Lower leg skin (tissue), 3 donors: ENCODE data around the gene ATRX.
"Not testable (repeated sequence)": the region's sequence is repeated elsewhere in the genome, so short reads cannot be mapped to it uniquely, and the experiment has no call there.

Experiments
- CTCF ChIP-seq, 3 donors: fragments of 450-650 bp; IDR thresholded peaks; one replicate each; pipeline ENCODE4 v1.5.1; 2016; ENCODE audit warnings: antibody characterized with exemption in 3 of 3, mild to moderate bottlenecking in 3 of 3, moderate library complexity in 2 of 3
- POLR2A ChIP-seq, 2 donors: fragments of 450-650 bp; IDR thresholded peaks; one replicate each; pipeline ENCODE4 v1.6.1; 2016 to 2017; ENCODE audit warnings: antibody characterized with exemption in 2 of 2, mild to moderate bottlenecking in 1 of 2, moderate library complexity in 1 of 2

DNA sequence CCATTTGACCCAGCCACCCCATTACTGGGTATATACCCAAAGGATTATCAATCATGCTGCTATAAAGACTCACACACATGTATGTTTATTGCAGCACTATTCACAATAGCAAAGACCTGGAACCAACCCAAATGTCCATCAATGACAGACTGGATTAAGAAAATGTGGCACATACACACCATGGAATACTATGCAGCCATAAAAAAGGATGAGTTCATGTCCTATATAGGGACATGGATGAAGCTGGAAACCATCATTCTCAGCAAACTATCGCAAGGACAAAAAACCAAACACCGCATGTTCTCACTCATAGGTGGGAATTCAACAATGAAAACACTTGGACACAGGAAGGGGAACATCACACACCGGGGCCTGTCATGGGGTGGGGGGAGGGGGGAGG, 59.9 kb downstream of the ATRX start:
- not testable (repeated sequence) for TF ChIP-seq CTCF, POLR2A (IDR thresholded peaks at IDR 0.05)
